ENCODE data around the gene CNGA2. TPM values are rescaled to one million over a fixed set of nuclear protein-coding genes. Genes with fewer than 3 reads are reported as not detected.

CNGA2 gene
- total RNA-seq, 2 donors from 2014 or later: not detected

GRCh38 chrX:151735219-151735618 lies 673 bp downstream of the CNGA2 start:
- no peaks in the 10 kb centered on the region for H3K36me3 Mint-ChIP-seq
- no peaks in the 10 kb centered on the region for H3K9me3 Mint-ChIP-seq
- ATAC-seq (no peak), DNase-seq (ENCODE audit: low spot score in 2 of 2) (no peak)
- no peak overlapping the region for H3K27ac Mint-ChIP-seq

- peak overlapping the region in 1 of 2 donors; percentile 52 for H3K27ac Mint-ChIP-seq
- no peak for DNase-seq (ENCODE audit: low spot score in 2 of 2)
- H3K9me3 Mint-ChIP-seq: no peaks in the 10 kb centered on the region
- no peak for ATAC-seq
- H3K36me3 Mint-ChIP-seq: no peaks in the 10 kb centered on the region
Measured at GRCh38 chrX:151736685-151737084, 2.1 kb downstream of the CNGA2 start.

- ATAC-seq: no peak
- H3K9me3 Mint-ChIP-seq: no peaks in the 10 kb centered on the region
- H3K27ac Mint-ChIP-seq: peak overlapping the region in 1 of 2 donors; percentile 60
Measured at GRCh38 chrX:151737494-151737893, 2.9 kb downstream of the CNGA2 start.

GRCh38 chrX:151738751-151739150 lies 4.2 kb downstream of the CNGA2 start:
- no peak overlapping the region for H3K27ac Mint-ChIP-seq
- H3K9me3 Mint-ChIP-seq: no peaks in the 10 kb centered on the region
- ATAC-seq: no peak

More at GRCh38 chrX:151737494-151737893, 2.9 kb downstream of the CNGA2 start:
- no peak for DNase-seq (ENCODE audit: low spot score in 2 of 2)
- no peaks in the 10 kb centered on the region for H3K36me3 Mint-ChIP-seq

GRCh38 chrX:151741606-151742005 lies 7.1 kb downstream of the CNGA2 start:
- H3K9me3 Mint-ChIP-seq: no peaks in the 10 kb centered on the region
- DNase-seq (ENCODE audit: low spot score in 2 of 2) (no peak), ATAC-seq (no peak)
- no peaks in the 10 kb centered on the region for H3K36me3 Mint-ChIP-seq
- H3K27ac Mint-ChIP-seq: no peak overlapping the region

More at GRCh38 chrX:151738751-151739150, 4.2 kb downstream of the CNGA2 start:
- DNase-seq (ENCODE audit: low spot score in 2 of 2): no peak
- no peaks in the 10 kb centered on the region for H3K36me3 Mint-ChIP-seq

- no peak for DNase-seq (ENCODE audit: low spot score in 2 of 2)
- Mint-ChIP-seq H3K36me3 (no peaks in the 10 kb centered on the region), H3K27ac (no peak overlapping the region), H3K9me3 (no peaks in the 10 kb centered on the region)
- ATAC-seq: no peak
Measured at GRCh38 chrX:151742311-151742710, 7.8 kb downstream of the CNGA2 start.

- Mint-ChIP-seq H3K36me3 (no peaks in the 10 kb centered on the region), H3K9me3 (no peaks in the 10 kb centered on the region), H3K27ac (no peak overlapping the region)
- ATAC-seq (no peak), DNase-seq (ENCODE audit: low spot score in 2 of 2) (no peak)
Measured at GRCh38 chrX:151743651-151744470, 9.3 kb downstream of the CNGA2 start.

- ATAC-seq: no peak
- no peaks in the 10 kb centered on the region for H3K36me3 Mint-ChIP-seq
- DNase-seq (ENCODE audit: low spot score in 2 of 2): no peak
- H3K27ac Mint-ChIP-seq: no peak overlapping the region
- H3K9me3 Mint-ChIP-seq: no peaks in the 10 kb centered on the region
Measured at GRCh38 chrX:151745651-151746050, 11.1 kb downstream of the CNGA2 start.

- no peak for DNase-seq (ENCODE audit: low spot score in 2 of 2)
- no peak for ATAC-seq
- Mint-ChIP-seq H3K27ac (no peak overlapping the region), H3K9me3 (no peaks in the 10 kb centered on the region), H3K36me3 (no peaks in the 10 kb centered on the region)
Measured at GRCh38 chrX:151746502-151746901, 12.0 kb downstream of the CNGA2 start.

- DNase-seq (ENCODE audit: low spot score in 2 of 2) (no peak), ATAC-seq (no peak)
- Mint-ChIP-seq H3K36me3 (no peaks in the 10 kb centered on the region), H3K9me3 (no peaks in the 10 kb centered on the region), H3K27ac (no peak overlapping the region)
Measured at GRCh38 chrX:151750511-151750910, 16.0 kb downstream of the CNGA2 start.

GRCh38 chrX:151752847-151753246 lies 18.3 kb downstream of the CNGA2 start:
- DNase-seq (ENCODE audit: low spot score in 2 of 2): no peak
- ATAC-seq: no peak
- H3K36me3 Mint-ChIP-seq: no peaks in the 10 kb centered on the region
- H3K27ac Mint-ChIP-seq: no peak overlapping the region
- no peaks in the 10 kb centered on the region for H3K9me3 Mint-ChIP-seq

GRCh38 chrX:151753313-151754046 lies 18.9 kb downstream of the CNGA2 start:
- H3K36me3 Mint-ChIP-seq: no peaks in the 10 kb centered on the region
- no peak overlapping the region for H3K27ac Mint-ChIP-seq
- ATAC-seq (peak; percentile 26 to 69), DNase-seq (ENCODE audit: low spot score in 2 of 2) (peak in 1 of 2 donors; percentile 23)
- no peaks in the 10 kb centered on the region for H3K9me3 Mint-ChIP-seq

GRCh38 chrX:151754047-151754429 lies 19.5 kb downstream of the CNGA2 start:
- ATAC-seq (no peak), DNase-seq (ENCODE audit: low spot score in 2 of 2) (no peak)
- Mint-ChIP-seq H3K27ac (no peak overlapping the region), H3K9me3 (no peaks in the 10 kb centered on the region), H3K36me3 (no peaks in the 10 kb centered on the region)

- no peaks in the 10 kb centered on the region for H3K36me3 Mint-ChIP-seq
- no peaks in the 10 kb centered on the region for H3K9me3 Mint-ChIP-seq
- ATAC-seq (no peak), DNase-seq (ENCODE audit: low spot score in 2 of 2) (no peak)
- no peak overlapping the region for H3K27ac Mint-ChIP-seq
Measured at GRCh38 chrX:151754641-151755215, 20.2 kb downstream of the CNGA2 start.

- no peaks in the 10 kb centered on the region for H3K9me3 Mint-ChIP-seq
- DNase-seq (ENCODE audit: low spot score in 2 of 2) (no peak), ATAC-seq (no peak)
- H3K27ac Mint-ChIP-seq: no peak overlapping the region
- no peaks in the 10 kb centered on the region for H3K36me3 Mint-ChIP-seq
Measured at GRCh38 chrX:151759041-151759708, 24.6 kb downstream of the CNGA2 start.

GRCh38 chrX:151762802-151763201 lies 28.3 kb downstream of the CNGA2 start:
- ATAC-seq (no peak), DNase-seq (ENCODE audit: low spot score in 2 of 2) (no peak)
- Mint-ChIP-seq H3K9me3 (no peaks in the 10 kb centered on the region), H3K27ac (no peak overlapping the region), H3K36me3 (no peaks in the 10 kb centered on the region)

GRCh38 chrX:151763711-151764110 lies 29.2 kb downstream of the CNGA2 start:
- DNase-seq (ENCODE audit: low spot score in 2 of 2) (no peak), ATAC-seq (no peak)
- Mint-ChIP-seq H3K27ac (no peak overlapping the region), H3K9me3 (no peaks in the 10 kb centered on the region), H3K36me3 (no peaks in the 10 kb centered on the region)

All from activated naive CD4-positive, alpha-beta T cell treated with anti-CD3 and anti-CD28 coated beads, Interleukin-2, amount 50 U/mL, for 72 hours (primary cell).